K562 (cell line): ENCODE data around the gene LOXL4. TPM values are rescaled to one million over a fixed set of nuclear protein-coding genes. Genes with fewer than 3 reads are reported as not detected.

Experiments
- ATAC-seq: fragments of 200-7000 bp; cut with Tn5 transposase; 3 replicates; pipeline ENCODE4 v1.9.1; 2020; ENCODE audit warnings: moderate library complexity
- BruUV-seq: library from RNA; stranded (reverse); fragments of 400-500 nt; replicated peaks from 2 replicates; lab custom pipeline; 2021; lab: Mats Ljungman, UMichigan
- CTCF ChIA-PET: fragments of 300-600 bp; formaldehyde crosslinking; extraction: SDS; loops from one replicate; lab custom pipeline; 2021; ENCODE audit warnings: low intra/inter-chr PET ratio; lab: Yijun Ruan, JAX
- POLR2A ChIA-PET: fragments of 300-600, 350-650 bp; sonication (Branson Sonifier 250); formaldehyde crosslinking; extraction: SDS; loops from one replicate; lab custom pipeline; 2021; ENCODE audit warnings: antibody characterized with exemption, inconsistent platforms; lab: Yijun Ruan, JAX
- DNase-seq, 4 experiments: peaks; one replicate each; pipeline versions ENCODE4 v3.0.0 to v3.0.0-alpha.2; 2011 to 2018; ENCODE audit warnings: low spot score in 3 of 4, mixed read lengths in 3 of 4; ENCODE audit errors: extremely low read depth in 1 of 4
- FAIRE-seq: peaks from 2 replicates; lab custom pipeline; 2011; peaks lifted over from hg19 to GRCh38; lab: Jason Lieb, UNC
- H2AFZ ChIP-seq: 2 replicates; pipeline ENCODE4 v1.6.0; 2011; ENCODE audit warnings: low read depth, low read length, control low read depth, inconsistent platforms
- H3K27ac ChIP-seq: fragments of 200-600 bp; 3 replicates; pipeline ENCODE4 v1.8.0; 2011; ENCODE audit warnings: low read depth, mild to moderate bottlenecking, control low read depth, inconsistent platforms, low read length, moderate library complexity, mixed read lengths; ENCODE audit errors: extremely low read depth
- H3K27me3 ChIP-seq, 2 experiments: fragments of 300-600 bp in 1 of 2; 2 replicates in 1 of 2; 3 replicates in 1 of 2; pipeline versions ENCODE4 v1.6.0 to v1.8.0; 2011; ENCODE audit warnings: inconsistent platforms in 2 of 2, low read length in 2 of 2, mild to moderate bottlenecking in 1 of 2, mixed read lengths in 1 of 2, moderate library complexity in 1 of 2; ENCODE audit not compliant: control insufficient read depth in 2 of 2, insufficient read depth in 2 of 2
- H3K36me3 ChIP-seq: fragments of 300-600 bp; 3 replicates; pipeline ENCODE4 v1.8.0; 2011; ENCODE audit warnings: mild to moderate bottlenecking, low read length, inconsistent platforms; ENCODE audit not compliant: control insufficient read depth, insufficient read depth
- H3K4me1 ChIP-seq, 2 experiments: fragments of 200-600 bp in 1 of 2; replicated peaks in 1 of 2; 2 replicates in 1 of 2; 3 replicates in 1 of 2; pipeline versions ENCODE4 v1.5.1 to v1.8.0; 2011; ENCODE audit warnings: inconsistent platforms in 2 of 2, low read length in 2 of 2, mild to moderate bottlenecking in 1 of 2, mixed read lengths in 1 of 2, moderate library complexity in 1 of 2; ENCODE audit not compliant: control insufficient read depth in 2 of 2, insufficient read depth in 2 of 2
- H3K4me2 ChIP-seq: 2 replicates; pipeline ENCODE4 v1.6.1; 2011; ENCODE audit warnings: low read length, control low read depth, inconsistent platforms, mixed read lengths; ENCODE audit not compliant: insufficient read depth
- H3K4me3 ChIP-seq: fragments of 200-600 bp; sonication (generic), shearing (Covaris generic); 2 replicates; pipeline ENCODE4 v1.5.1; 2016; ENCODE audit warnings: control low read depth, inconsistent platforms
- H3K79me2 ChIP-seq: fragments of 200-600 bp; 3 replicates; pipeline ENCODE4 v1.8.0; 2011; ENCODE audit warnings: low read length, inconsistent platforms; ENCODE audit not compliant: control insufficient read depth, insufficient read depth
- H3K9ac ChIP-seq, 2 experiments: 2 replicates each; pipeline versions ENCODE4 v1.6.0 to v1.6.1; 2011; ENCODE audit warnings: low read depth in 2 of 2, low read length in 2 of 2, control low read depth in 1 of 2, inconsistent platforms in 1 of 2, mild to moderate bottlenecking in 1 of 2, mixed read lengths in 1 of 2; ENCODE audit not compliant: insufficient read depth in 1 of 2
- H3K9me1 ChIP-seq: one replicate; pipeline ENCODE4 v1.6.0; 2011; ENCODE audit warnings: inconsistent platforms, mild to moderate bottlenecking, low read length, moderate library complexity; ENCODE audit not compliant: control insufficient read depth, insufficient read depth
- H3K9me3 ChIP-seq: replicated peaks from 2 replicates; pipeline ENCODE4 v1.5.1; 2011; ENCODE audit warnings: low read depth, low read length, inconsistent platforms; ENCODE audit not compliant: control insufficient read depth, insufficient read depth
- H4K20me1 ChIP-seq: replicated peaks from 2 replicates; pipeline ENCODE4 v1.6.1; 2011; ENCODE audit warnings: low read length, inconsistent platforms, mixed read lengths; ENCODE audit not compliant: control insufficient read depth, insufficient read depth
- CTCF ChIP-seq, 3 experiments: IDR thresholded peaks in 2 of 3; conservative IDR thresholded peaks in 1 of 3; 2 replicates each; pipeline ENCODE4 v1.5.1; 2011 to 2012; ENCODE audit warnings: low read length in 3 of 3, mild to moderate bottlenecking in 3 of 3, control low read depth in 2 of 3, improper control_type of control experiment in 1 of 3, inconsistent platforms in 1 of 3, low read depth in 1 of 3, mixed read lengths in 1 of 3, moderate library complexity in 1 of 3; ENCODE audit not compliant: insufficient read depth in 2 of 3
- HBP1 ChIP-seq: fragments of 450-650 bp; formaldehyde crosslinking; IDR thresholded peaks from 2 replicates; pipeline ENCODE4 v1.4.0; 2022; ENCODE audit warnings: missing genetic modification characterization
- KLF13 ChIP-seq: fragments of 450-650 bp; IDR thresholded peaks from 2 replicates; pipeline ENCODE4 v1.6.1; 2016; ENCODE audit warnings: missing genetic modification characterization, low read depth, mild to moderate bottlenecking, missing compliant biosample characterization, moderate library complexity, borderline replicate concordance
- MAFF ChIP-seq: IDR thresholded peaks from 2 replicates; pipeline ENCODE4 v1.6.1; 2012; ENCODE audit warnings: low read length, improper control_type of control experiment
- PKNOX1 ChIP-seq: fragments of 450-650 bp; IDR thresholded peaks from 2 replicates; pipeline ENCODE4 v1.6.1; 2016
- RNF219 ChIP-seq: fragments of 250-450 bp; sonication (Bioruptor Pico); IDR thresholded peaks from 2 replicates; pipeline ENCODE4 v1.5.0; 2022; ENCODE audit warnings: mild to moderate bottlenecking
- ZBTB11 ChIP-seq, 3 experiments: fragments of 200-800 bp in 1 of 3; fragments of 250-450 bp in 1 of 3; fragments of 450-650 bp in 1 of 3; sonication (Bioruptor Pico) in 1 of 3; sonication (Bioruptor generic) in 1 of 3; formaldehyde crosslinking in 1 of 3; IDR thresholded peaks; 2 replicates each; pipeline versions ENCODE4 v1.6.1 to v1.8.0; 2016 to 2022; ENCODE audit warnings: mild to moderate bottlenecking in 2 of 3, missing genetic modification characterization in 2 of 3, missing compliant biosample characterization in 1 of 3, moderate library complexity in 1 of 3
- ZNF146 ChIP-seq: IDR thresholded peaks from one replicate; pipeline ENCODE4 v1.6.1; 2018; ENCODE audit warnings: missing compliant biosample characterization; ENCODE audit not compliant: unreplicated experiment
- ZNF23 ChIP-seq: fragments of 250-450 bp; sonication (Bioruptor Pico); IDR thresholded peaks from 2 replicates; pipeline ENCODE4 v1.4.0; 2020; ENCODE audit warnings: mild to moderate bottlenecking
- ZNF583 ChIP-seq: fragments of 250-450 bp; sonication (Bioruptor Pico); IDR thresholded peaks from 2 replicates; pipeline ENCODE4 v1.4.0; 2020
- ZNF586 ChIP-seq: fragments of 450-650 bp; formaldehyde crosslinking; conservative IDR thresholded peaks from 2 replicates; pipeline ENCODE4 v1.4.0; 2020; ENCODE audit warnings: mild to moderate bottlenecking, moderate library complexity
- ZNF76 ChIP-seq: fragments of 250-450 bp; sonication (Bioruptor Pico); IDR thresholded peaks from 2 replicates; pipeline ENCODE4 v1.4.0; 2020; ENCODE audit warnings: mild to moderate bottlenecking, moderate library complexity, borderline replicate concordance
- WGBS: fragments of 100-300 bp; shearing (Covaris generic); methylation state at CpG from one replicate; pipeline ENCODE4 v1.1.6; 2016; ENCODE audit warnings: low coverage, mixed read lengths; ENCODE audit not compliant: insufficient coverage; ENCODE audit errors: missing lambda C conversion rate; 5-methylcytosine and 5-hydroxymethylcytosine counted together
- in situ Hi-C: fragments of 300-500 bp; cut with MboI; formaldehyde crosslinking; loops from 4 replicates; pipeline ENCODE4 v1.15.0; 2018; ENCODE audit warnings: inconsistent platforms, mixed read lengths
- intact Hi-C: fragments of 100-400 bp; cut with micrococcal nuclease; formaldehyde crosslinking; loops from 2 replicates; pipeline ENCODE4 v1.14.2; 2022
- polyA plus RNA-seq, 8 experiments: library from polyadenylated mRNA; depleted of rRNA in 4 of 8; stranded (reverse) in 5 of 8; unstranded in 3 of 8; fragments of >200 nt; fragmentation: Nextera tagmentation in 2 of 8; fragmentation: Illumina TruSeq in 1 of 8; extraction: Ambion mirVana in 2 of 8; extraction: Trizol in 1 of 8; gene quantifications; 2 replicates each; pipeline versions ENCODE4 v1.2.1 to v1.2.3, GENCODE V29; 2011 to 2014; ENCODE audit warnings: inconsistent platforms in 1 of 8, missing spikeins in 1 of 8
- total RNA-seq, 7 experiments: library from RNA; depleted of rRNA in 6 of 7; stranded (reverse); fragments of >200 nt in 6 of 7; fragmentation: Illumina TruSeq in 2 of 7; extraction: Trizol in 2 of 7; gene quantifications; 2 replicates each; pipeline versions ENCODE4 v1.2.1 to v1.2.3, GENCODE V29; 2011 to 2021; ENCODE audit warnings: low replicate concordance in 1 of 7

LOXL4 gene
- total and polyA plus RNA-seq, 9 of the 15 experiments (the other 6 are each of a cell fraction or from before 2014, with no cell fraction given) = 0.03 to 0.35 (median 0.05) TPM; not detected in 3

GRCh38 chr10:98262571-98262970, 5.4 kb downstream of the LOXL4 start:
- Histone ChIP-seq H3K9me3 (no peaks in the 10 kb centered on the region), H3K4me3 (no peak overlapping the region), H3K79me2 (no peaks in the 10 kb centered on the region), H3K36me3 (no peaks in the 10 kb centered on the region), H3K4me2 (no peak overlapping the region), H3K9me1 (no peaks in the 10 kb centered on the region), H3K27me3 (peaks cover 0 to 6% of the 10 kb centered on the region in 2 experiments; a peak in 2 of 5 replicates), H2AFZ (no peak overlapping the region), H4K20me1 (no peaks in the 10 kb centered on the region), H3K27ac (no peak overlapping the region), H3K9ac (no peak overlapping the region), H3K4me1 (peaks cover 13 to 19% of the 10 kb centered on the region in 2 experiments)
- WGBS = 52% methylated on average over 3 of the region's 7 CpGs
- ChIA-PET POLR2A (no interaction called here), CTCF (no interaction called here)
- BruUV-seq = no TSS peak
- DNase-seq = peak in 2 of 4 experiments; percentile 18 to 23
- in situ Hi-C loops (no loop called here), intact Hi-C loops (no loop called here)
- FAIRE-seq = no peak
- no peak for ATAC-seq
- TF ChIP-seq MAFF = no peak
- no peak for TF ChIP-seq PKNOX1
- no peak for TF ChIP-seq HBP1 (CRISPR knock-in tag)
- TF ChIP-seq KLF13 (tag) = no peak
- TF ChIP-seq RNF219 = no peak
- TF ChIP-seq ZNF586 = no peak
- TF ChIP-seq ZNF146 = no peak
- no peak for TF ChIP-seq ZNF76 (CRISPR knock-in tag)
- no peak for TF ChIP-seq ZBTB11 (CRISPR knock-in tag; IDR thresholded peaks at IDR 0.05)
- no peak for TF ChIP-seq ZNF583 (CRISPR knock-in tag)
- no peak for TF ChIP-seq ZNF23 (CRISPR knock-in tag)
- peak in 2 of 3 experiments; percentile 18 to 25; a peak in 3 of 6 replicates for TF ChIP-seq CTCF (IDR thresholded peaks at IDR 0.05 in 2 of 3, conservative IDR thresholded peaks at IDR 0.05 in 1 of 3; ENCODE audit: insufficient read depth in 2 of 3, low read depth in 1 of 3, low read length in 3 of 3)
